ENCODE results near the gene DPYSL4.

DPYSL4 gene

DNA sequence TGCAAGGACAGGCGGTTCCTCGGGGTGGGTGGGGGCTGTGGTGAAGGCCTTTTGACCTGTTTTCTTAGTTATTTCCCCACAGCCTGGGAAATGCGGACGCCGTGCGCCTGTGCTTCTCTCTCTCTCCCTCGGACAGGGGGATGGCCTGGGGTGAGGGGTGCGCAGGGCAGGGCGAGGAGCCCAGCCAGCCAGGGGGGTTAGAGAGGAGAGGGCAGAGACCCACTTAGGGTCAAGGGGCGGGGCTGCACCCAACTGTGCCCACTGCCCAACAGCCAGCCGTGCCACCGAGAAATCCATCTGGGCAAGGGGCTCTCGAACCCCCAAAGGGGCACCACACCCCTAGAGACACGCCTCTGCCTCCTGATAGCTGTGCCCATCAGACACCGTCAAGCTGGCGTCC lies 53.8 kb downstream of the DPYSL4 start:
- TF ChIP-seq, protein P1, sequence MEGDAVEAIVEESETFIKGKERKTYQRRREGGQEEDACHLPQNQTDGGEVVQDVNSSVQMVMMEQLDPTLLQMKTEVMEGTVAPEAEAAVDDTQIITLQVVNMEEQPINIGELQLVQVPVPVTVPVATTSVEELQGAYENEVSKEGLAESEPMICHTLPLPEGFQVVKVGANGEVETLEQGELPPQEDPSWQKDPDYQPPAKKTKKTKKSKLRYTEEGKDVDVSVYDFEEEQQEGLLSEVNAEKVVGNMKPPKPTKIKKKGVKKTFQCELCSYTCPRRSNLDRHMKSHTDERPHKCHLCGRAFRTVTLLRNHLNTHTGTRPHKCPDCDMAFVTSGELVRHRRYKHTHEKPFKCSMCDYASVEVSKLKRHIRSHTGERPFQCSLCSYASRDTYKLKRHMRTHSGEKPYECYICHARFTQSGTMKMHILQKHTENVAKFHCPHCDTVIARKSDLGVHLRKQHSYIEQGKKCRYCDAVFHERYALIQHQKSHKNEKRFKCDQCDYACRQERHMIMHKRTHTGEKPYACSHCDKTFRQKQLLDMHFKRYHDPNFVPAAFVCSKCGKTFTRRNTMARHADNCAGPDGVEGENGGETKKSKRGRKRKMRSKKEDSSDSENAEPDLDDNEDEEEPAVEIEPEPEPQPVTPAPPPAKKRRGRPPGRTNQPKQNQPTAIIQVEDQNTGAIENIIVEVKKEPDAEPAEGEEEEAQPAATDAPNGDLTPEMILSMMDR (conservative IDR thresholded peaks at IDR 0.05; ENCODE audit: low read depth, low read length) = no peak
- Histone ChIP-seq H4K20me1 (ENCODE audit: insufficient read depth) (no peaks in the 10 kb centered on the region), H3K36me3 (ENCODE audit: insufficient read depth) (no peaks in the 10 kb centered on the region), H2AFZ (ENCODE audit: low read depth) (no peak overlapping the region), H3K27me3 (ENCODE audit: insufficient read depth, low read depth) (peaks cover 59% of the 10 kb centered on the region), H3K4me2 (no peak overlapping the region), H3K4me1 (ENCODE audit: low read depth, poor library complexity, severe bottlenecking) (no peaks in the 10 kb centered on the region), H3K27ac (no peak overlapping the region), H3K4me3 (IDR thresholded peaks at IDR 0.05; ENCODE audit: insufficient read depth, low read depth, low read length) (no peak overlapping the region), H3K79me2 (ENCODE audit: insufficient read depth, low read depth) (no peaks in the 10 kb centered on the region), H3K9ac (no peak overlapping the region)

DNA sequence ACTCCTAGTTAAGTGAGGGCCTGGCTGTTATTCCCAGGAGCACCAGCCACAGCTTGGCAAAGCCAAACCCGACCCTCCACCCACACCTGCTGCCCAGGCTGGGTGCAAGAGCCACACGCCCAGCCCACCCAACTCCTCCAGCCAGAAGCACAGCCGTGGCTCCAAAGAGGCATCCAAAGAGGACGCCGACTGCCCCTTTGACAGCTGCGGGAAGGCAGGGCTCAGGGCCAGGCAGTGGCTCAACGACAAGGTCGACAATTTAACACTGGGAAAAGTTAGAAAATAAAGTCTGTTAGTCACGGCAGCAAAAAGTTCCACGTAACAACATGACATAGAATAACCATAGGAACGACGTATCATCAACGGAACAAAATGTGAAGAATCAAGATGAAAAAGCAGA lies 54.3 kb downstream of the DPYSL4 start:
- no peak overlapping the region for H3K4me2 ChIP-seq
- no peak overlapping the region for H3K4me3 ChIP-seq (IDR thresholded peaks at IDR 0.05; ENCODE audit: insufficient read depth, low read depth, low read length)
- no peaks in the 10 kb centered on the region for H3K4me1 ChIP-seq (ENCODE audit: low read depth, poor library complexity, severe bottlenecking)
- H3K79me2 ChIP-seq (ENCODE audit: insufficient read depth, low read depth) = no peaks in the 10 kb centered on the region
- peaks cover 54% of the 10 kb centered on the region for H3K27me3 ChIP-seq (ENCODE audit: insufficient read depth, low read depth)
- no peak overlapping the region for H3K27ac ChIP-seq
- H4K20me1 ChIP-seq (ENCODE audit: insufficient read depth) = no peaks in the 10 kb centered on the region
- H3K9ac ChIP-seq = no peak overlapping the region
- TF ChIP-seq, protein P1 (conservative IDR thresholded peaks at IDR 0.05; ENCODE audit: low read depth, low read length) = no peak
- no peaks in the 10 kb centered on the region for H3K36me3 ChIP-seq (ENCODE audit: insufficient read depth)
- no peak overlapping the region for H2AFZ ChIP-seq (ENCODE audit: low read depth)

DNA sequence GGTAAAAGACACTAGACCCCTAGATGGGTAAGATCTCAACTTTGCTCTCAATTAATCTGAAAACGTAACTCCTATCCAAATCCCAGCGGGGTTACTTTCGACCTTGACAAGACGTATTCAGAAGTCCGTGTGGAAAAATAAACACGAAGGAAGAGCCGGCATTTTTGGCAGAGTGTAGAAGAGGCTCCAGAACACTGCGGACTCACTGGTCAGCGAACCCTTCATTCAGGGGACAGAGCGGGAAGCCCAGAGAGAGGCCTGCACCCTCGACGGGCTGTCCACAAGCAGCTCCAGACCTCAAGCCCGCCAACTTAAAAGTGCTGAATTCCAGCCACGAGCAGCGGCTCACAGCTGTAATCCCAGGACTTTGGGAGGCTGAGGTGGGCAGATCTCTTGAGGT lies 54.7 kb downstream of the DPYSL4 start:
- TF ChIP-seq, protein P1 (conservative IDR thresholded peaks at IDR 0.05; ENCODE audit: low read depth, low read length) = no peak
- Histone ChIP-seq H3K79me2 (ENCODE audit: insufficient read depth, low read depth) (no peaks in the 10 kb centered on the region), H2AFZ (ENCODE audit: low read depth) (no peak overlapping the region), H3K36me3 (ENCODE audit: insufficient read depth) (no peaks in the 10 kb centered on the region), H3K9ac (no peak overlapping the region), H3K27me3 (ENCODE audit: insufficient read depth, low read depth) (peaks cover 54% of the 10 kb centered on the region), H3K4me3 (IDR thresholded peaks at IDR 0.05; ENCODE audit: insufficient read depth, low read depth, low read length) (no peak overlapping the region), H3K27ac (no peak overlapping the region), H3K4me2 (no peak overlapping the region), H4K20me1 (ENCODE audit: insufficient read depth) (no peaks in the 10 kb centered on the region), H3K4me1 (ENCODE audit: low read depth, poor library complexity, severe bottlenecking) (no peaks in the 10 kb centered on the region)

DNA sequence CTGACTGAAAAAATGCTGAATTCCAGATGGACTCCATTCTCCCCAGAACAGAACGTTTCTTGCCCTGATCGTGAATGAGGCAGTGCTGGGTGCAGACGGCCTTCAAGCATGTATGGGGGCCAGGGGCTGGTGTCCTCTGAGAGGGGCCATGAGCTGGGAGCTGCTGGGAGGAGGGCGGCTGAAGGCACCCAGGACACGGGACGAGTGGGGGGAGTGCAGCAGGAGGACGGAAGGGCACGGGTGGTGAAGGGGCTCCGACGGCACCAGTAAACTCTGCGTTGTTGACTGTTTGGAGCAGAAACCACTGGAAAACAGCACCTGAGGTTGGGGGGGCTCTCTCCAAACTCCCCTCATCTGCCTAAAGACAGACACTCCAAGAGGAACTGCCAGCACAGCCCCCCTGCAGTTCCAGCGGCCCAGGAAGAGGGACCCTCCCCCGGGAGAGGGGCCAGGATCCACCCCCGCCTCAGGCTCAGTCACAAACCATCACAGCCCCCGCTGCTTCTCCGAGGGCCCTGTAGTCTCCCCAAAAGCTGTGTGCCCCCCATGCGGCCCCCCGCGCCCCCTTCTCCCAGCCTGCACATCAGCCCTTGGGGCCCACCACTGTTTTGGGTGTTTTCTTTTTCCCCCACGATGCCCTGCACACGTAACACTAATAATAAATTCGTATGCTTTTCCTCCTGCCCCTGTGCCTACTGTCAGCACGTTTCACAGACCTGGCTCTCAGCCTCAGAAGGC lies 55.5 kb downstream of the DPYSL4 start:
- Histone ChIP-seq H4K20me1 (ENCODE audit: insufficient read depth) (no peaks in the 10 kb centered on the region), H3K4me3 (IDR thresholded peaks at IDR 0.05; ENCODE audit: insufficient read depth, low read depth, low read length) (no peak overlapping the region), H3K36me3 (ENCODE audit: insufficient read depth) (no peaks in the 10 kb centered on the region), H3K9ac (no peak overlapping the region), H3K79me2 (ENCODE audit: insufficient read depth, low read depth) (no peaks in the 10 kb centered on the region), H3K27ac (no peak overlapping the region), H3K4me1 (ENCODE audit: low read depth, poor library complexity, severe bottlenecking) (no peaks in the 10 kb centered on the region), H2AFZ (ENCODE audit: low read depth) (no peak overlapping the region), H3K27me3 (ENCODE audit: insufficient read depth, low read depth) (peaks cover 51% of the 10 kb centered on the region), H3K4me2 (no peak overlapping the region)
- TF ChIP-seq, protein P1 (conservative IDR thresholded peaks at IDR 0.05; ENCODE audit: low read depth, low read length) = no peak
